ENCODE results near the gene MEIKIN. TPM values are rescaled to one million over a fixed set of nuclear protein-coding genes. Genes with fewer than 3 reads are reported as not detected.

MEIKIN gene
- total RNA-seq, 4 donors from 2014 or later, result not detected

- Histone ChIP-seq H3K36me3 (peaks cover 0 to under 1% (median 0%) of the 10 kb centered on the region in 4 donors), H3K4me3 (no peak overlapping the region), H3K27me3 (no peaks in the 10 kb centered on the region), H3K27ac (replicated peaks in 1 of 4) (no peak overlapping the region), H3K9me3 (no peaks in the 10 kb centered on the region), H3K4me1 (peaks cover 20 to 47% (median 37%) of the 10 kb centered on the region in 4 donors)
- WGBS, result 94% methylated on average over 1 of the region's 1 CpG
- TF ChIP-seq POLR2AphosphoS5 (IDR thresholded peaks at IDR 0.05) (no peak), CTCF (IDR thresholded peaks at IDR 0.05) (no peak), POLR2A (IDR thresholded peaks at IDR 0.05; ENCODE audit: low read depth) (no peak), EP300 (IDR thresholded peaks at IDR 0.05) (no peak)
- intact Hi-C loops (cut with DNase I), result no loop called here
- no peak for DNase-seq (ENCODE audit: extremely low spot score)
Measured at GRCh38 chr5:131759704-131760103, 185.8 kb downstream of the MEIKIN start.

GRCh38 chr5:131758520-131758900 is 187.0 kb downstream of the MEIKIN start:
- Histone ChIP-seq H3K36me3 (no peaks in the 10 kb centered on the region), H3K4me3 (no peak overlapping the region), H3K27me3 (no peaks in the 10 kb centered on the region), H3K27ac (replicated peaks in 1 of 4) (no peak overlapping the region), H3K4me1 (peaks cover 26 to 59% (median 45%) of the 10 kb centered on the region in 4 donors), H3K9me3 (no peaks in the 10 kb centered on the region)
- no peak for TF ChIP-seq POLR2AphosphoS5 (IDR thresholded peaks at IDR 0.05)
- no peak for TF ChIP-seq POLR2A (IDR thresholded peaks at IDR 0.05; ENCODE audit: low read depth)
- TF ChIP-seq CTCF (IDR thresholded peaks at IDR 0.05), result no peak
- no peak for TF ChIP-seq EP300 (IDR thresholded peaks at IDR 0.05)
- intact Hi-C loops (cut with DNase I), result no loop called here
- DNase-seq (ENCODE audit: extremely low spot score), result no peak
- 29% methylated on average over 3 of the region's 3 CpGs for WGBS

- intact Hi-C loops (cut with DNase I), result no loop called here
- no peak for DNase-seq (ENCODE audit: extremely low spot score)
- Histone ChIP-seq H3K36me3 (no peaks in the 10 kb centered on the region), H3K27ac (replicated peaks in 1 of 4) (no peak overlapping the region), H3K4me1 (peaks cover 26 to 63% (median 50%) of the 10 kb centered on the region in 4 donors), H3K27me3 (no peaks in the 10 kb centered on the region), H3K9me3 (no peaks in the 10 kb centered on the region), H3K4me3 (no peak overlapping the region)
- WGBS, result 97% methylated on average over 1 of the region's 1 CpG
- no peak for TF ChIP-seq POLR2A (IDR thresholded peaks at IDR 0.05; ENCODE audit: low read depth)
- no peak for TF ChIP-seq EP300 (IDR thresholded peaks at IDR 0.05)
- TF ChIP-seq POLR2AphosphoS5 (IDR thresholded peaks at IDR 0.05), result no peak
- no peak for TF ChIP-seq CTCF (IDR thresholded peaks at IDR 0.05)
Measured at GRCh38 chr5:131757830-131758519, 187.5 kb downstream of the MEIKIN start.

Other genes with a start within 250 kb of the MEIKIN start
- 10 to 100 TPM; 36.6 to 52.7 (median 50.1) TPM for gene FNIP1, start 148.6 kb downstream of the MEIKIN start, total RNA-seq
- 1 to 10 TPM; 1.6 to 2.6 (median 1.9) TPM for gene ACSL6, start 66.0 kb upstream of the MEIKIN start, total RNA-seq
- gene IL3, start 115.0 kb upstream of the MEIKIN start, total RNA-seq, result not detected
- gene CSF2, start 128.1 kb upstream of the MEIKIN start, total RNA-seq, result not detected

Data from esophagus muscularis mucosa (tissue), 4 donors.